Left ventricle myocardium superior (tissue), 1 donor: ENCODE data around the gene MMP8. TPM values are rescaled to one million over a fixed set of nuclear protein-coding genes. Genes with fewer than 3 reads are reported as not detected.

Experiments
- ATAC-seq: fragments of 200-7000 bp; cut with Tn5 transposase; one replicate; pipeline ENCODE4 v1.9.1; 2020; ENCODE audit warnings: mild to moderate bottlenecking, moderate library complexity
- DNase-seq: peaks from one replicate; pipeline ENCODE4 v3.0.0-alpha.2; 2020
- intact Hi-C: fragments of 100-400 bp; cut with micrococcal nuclease; formaldehyde crosslinking; loops from one replicate; pipeline ENCODE4 v1.11.0; 2022
- total RNA-seq: library from RNA; stranded (reverse); fragmentation: NEBNext Ultra II Directional; extraction: Animal tissue kit (Norgen Biotek cat#: 25700); gene quantifications from one replicate; pipeline ENCODE4 v1.2.1, GENCODE V29; 2021
- donor health status: DM: no; HTN: yes; CAD: no; lungs with severe emphysema.

Gene MMP8
- total RNA-seq, 1 donor from 2014 or later = not detected

DNA sequence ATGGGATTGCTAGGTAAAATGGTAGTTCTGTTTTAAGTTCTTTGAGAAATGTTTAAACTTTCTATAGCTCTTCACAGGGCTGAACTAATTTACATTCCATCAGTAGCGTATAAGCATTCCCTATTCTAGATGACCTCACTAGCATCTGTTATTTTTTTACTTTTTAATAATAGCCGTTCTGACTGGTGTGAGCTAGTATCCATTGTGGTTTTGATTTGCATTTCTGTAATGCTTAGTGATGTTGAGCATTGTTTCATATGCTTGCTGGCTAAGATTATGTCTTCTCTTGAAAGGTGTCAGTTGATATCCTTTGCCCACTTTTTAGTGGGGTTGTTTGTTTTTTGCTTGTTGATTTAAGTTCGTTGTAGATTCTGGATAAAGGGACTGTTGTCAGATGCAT, 55.1 kb downstream of the MMP8 start:
- intact Hi-C loops = no loop called here
- ATAC-seq (no peak), DNase-seq (no peak)

DNA sequence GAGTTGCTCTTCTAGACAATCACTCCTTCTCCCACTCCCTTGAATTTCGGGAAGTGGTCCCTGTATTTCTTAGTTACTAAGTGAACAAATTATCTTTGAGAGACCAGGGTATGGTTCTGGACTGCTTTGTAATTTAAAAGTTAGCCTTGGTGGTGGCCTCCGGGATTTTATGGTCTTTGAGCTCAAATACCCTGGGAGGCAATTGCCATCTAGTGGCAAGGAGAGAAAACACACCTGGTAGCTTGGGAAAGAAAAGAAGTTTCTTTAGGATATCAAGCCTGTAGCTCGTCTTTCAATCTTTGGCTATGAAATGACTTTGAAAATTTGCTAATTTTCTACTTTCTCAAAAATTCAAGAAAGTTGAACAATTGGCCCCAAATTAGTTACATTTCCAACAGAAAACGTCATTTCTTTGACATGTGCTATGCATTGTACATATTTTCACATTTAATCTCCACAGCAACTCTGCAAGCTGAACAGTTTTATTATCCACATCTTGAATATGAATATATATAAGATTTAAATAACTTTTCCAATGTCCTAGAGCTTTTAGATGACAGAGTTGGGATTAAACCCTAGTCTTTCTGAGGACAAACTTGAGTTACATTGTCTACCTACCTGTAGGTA, 58.3 kb downstream of the MMP8 start:
- ATAC-seq (no peak), DNase-seq (no peak)
- intact Hi-C loops = no loop called here

- intact Hi-C loops = no loop called here
- DNase-seq (no peak), ATAC-seq (no peak)
Observed at GRCh38 chr11:102664001-102664752, 60.6 kb downstream of the MMP8 start.

DNA sequence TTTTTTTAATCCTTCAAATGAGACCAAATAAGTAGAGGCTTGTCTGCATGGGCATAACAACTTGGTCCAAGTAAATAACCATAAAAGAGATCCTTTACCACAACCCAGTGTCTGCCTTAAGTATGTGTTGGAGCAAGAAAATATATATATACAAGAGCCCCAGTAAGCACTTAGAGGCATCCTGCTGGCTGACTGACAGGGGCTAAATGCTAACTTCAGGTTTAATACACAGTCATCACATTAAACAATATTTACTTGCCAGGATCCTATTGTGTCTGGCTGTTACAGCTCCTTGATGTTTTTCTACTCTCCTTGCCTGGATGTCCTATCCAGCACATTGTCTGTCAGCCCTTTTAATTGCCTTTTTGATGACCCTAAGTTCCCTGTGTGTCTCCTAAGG, 62.1 kb downstream of the MMP8 start:
- intact Hi-C loops = no loop called here
- ATAC-seq (no peak), DNase-seq (no peak)

Other genes with a start within 250 kb of the MMP8 start
- gene MMP7, start 194.2 kb downstream of the MMP8 start, total RNA-seq = not detected
- not detected for gene MMP20, start 99.6 kb downstream of the MMP8 start, total RNA-seq
- gene MMP27, start 19.2 kb downstream of the MMP8 start, total RNA-seq = not detected
- gene MMP10, start 55.7 kb upstream of the MMP8 start, total RNA-seq = not detected
- gene MMP1, start 73.2 kb upstream of the MMP8 start, total RNA-seq = not detected
- gene MMP3, start 118.7 kb upstream of the MMP8 start, total RNA-seq = not detected
- not detected for gene MMP12, start 150.0 kb upstream of the MMP8 start, total RNA-seq
- not detected for gene MMP13, start 230.8 kb upstream of the MMP8 start, total RNA-seq